ENCODE results near the gene EPB41L4B.
"Not testable (repeated sequence)": the region's sequence is repeated elsewhere in the genome, so short reads cannot be mapped to it uniquely, and the experiment has no call there.

DNA sequence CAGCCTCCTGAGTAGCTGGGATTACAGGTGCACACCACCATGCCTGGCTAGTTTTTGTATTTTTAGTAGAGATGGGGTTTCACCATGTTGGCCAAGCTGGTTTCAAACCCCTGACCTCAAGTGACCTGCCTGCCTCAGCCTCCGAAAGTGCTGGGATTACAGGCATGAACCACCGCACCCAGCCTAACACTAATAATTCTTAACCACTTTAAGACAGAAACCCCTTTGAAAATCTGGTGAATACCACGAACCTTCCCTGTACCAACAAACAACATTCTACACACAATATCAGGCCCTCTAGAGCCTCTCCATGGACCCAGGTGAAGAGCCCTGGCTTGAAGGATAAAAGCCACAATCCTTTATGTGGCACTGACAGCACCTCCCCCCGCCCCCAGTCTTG, 102.6 kb downstream of the EPB41L4B start:
- TF ChIP-seq, protein P1, sequence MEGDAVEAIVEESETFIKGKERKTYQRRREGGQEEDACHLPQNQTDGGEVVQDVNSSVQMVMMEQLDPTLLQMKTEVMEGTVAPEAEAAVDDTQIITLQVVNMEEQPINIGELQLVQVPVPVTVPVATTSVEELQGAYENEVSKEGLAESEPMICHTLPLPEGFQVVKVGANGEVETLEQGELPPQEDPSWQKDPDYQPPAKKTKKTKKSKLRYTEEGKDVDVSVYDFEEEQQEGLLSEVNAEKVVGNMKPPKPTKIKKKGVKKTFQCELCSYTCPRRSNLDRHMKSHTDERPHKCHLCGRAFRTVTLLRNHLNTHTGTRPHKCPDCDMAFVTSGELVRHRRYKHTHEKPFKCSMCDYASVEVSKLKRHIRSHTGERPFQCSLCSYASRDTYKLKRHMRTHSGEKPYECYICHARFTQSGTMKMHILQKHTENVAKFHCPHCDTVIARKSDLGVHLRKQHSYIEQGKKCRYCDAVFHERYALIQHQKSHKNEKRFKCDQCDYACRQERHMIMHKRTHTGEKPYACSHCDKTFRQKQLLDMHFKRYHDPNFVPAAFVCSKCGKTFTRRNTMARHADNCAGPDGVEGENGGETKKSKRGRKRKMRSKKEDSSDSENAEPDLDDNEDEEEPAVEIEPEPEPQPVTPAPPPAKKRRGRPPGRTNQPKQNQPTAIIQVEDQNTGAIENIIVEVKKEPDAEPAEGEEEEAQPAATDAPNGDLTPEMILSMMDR (IDR thresholded peaks at IDR 0.05): not testable (repeated sequence)
- TF ChIP-seq POLR2A (IDR thresholded peaks at IDR 0.05): not testable (repeated sequence)

Data from body of pancreas (tissue), 4 donors.